Prostate gland (tissue), 2 donors: ENCODE data around the gene MGAT5. TPM values are rescaled to one million over a fixed set of nuclear protein-coding genes. Genes with fewer than 3 reads are reported as not detected.

Experiments
- DNase-seq: peaks from one replicate; pipeline ENCODE4 v3.0.0-alpha.2; 2019; ENCODE audit warnings: low spot score
- H3K27ac ChIP-seq, 2 donors: fragments of 200-600 bp; sonication (generic); 2 replicates each; pipeline ENCODE4 v1.5.1; 2017 to 2019
- H3K27me3 ChIP-seq: fragments of 200-600 bp; sonication (generic); replicated peaks from 2 replicates; pipeline ENCODE4 v1.5.1; 2019; ENCODE audit not compliant: insufficient read depth
- H3K36me3 ChIP-seq, 2 donors: fragments of 200-600 bp; sonication (generic); 1 replicate in 1 of 2; 2 replicates in 1 of 2; pipeline versions ENCODE4 v1.5.1 to v1.8.1; 2017 to 2019
- H3K4me1 ChIP-seq: fragments of 200-600 bp; sonication (generic); replicated peaks from 2 replicates; pipeline ENCODE4 v1.5.1; 2019
- H3K4me3 ChIP-seq, 2 donors: fragments of 200-600 bp; sonication (generic); 2 replicates each; pipeline ENCODE4 v1.5.1; 2017 to 2019
- H3K9me3 ChIP-seq: fragments of 200-600 bp; sonication (generic); 2 replicates; pipeline ENCODE4 v1.5.1; 2017
- CTCF ChIP-seq, 4 experiments: fragments of 200-600 bp in 2 of 4; fragments of 450-650 bp in 2 of 4; sonication (generic) in 2 of 4; IDR thresholded peaks; 1 replicate in 3 of 4; 2 replicates in 1 of 4; pipeline ENCODE4 v1.5.1; 2016 to 2019; ENCODE audit warnings: antibody characterized with exemption in 4 of 4, mild to moderate bottlenecking in 2 of 4, moderate library complexity in 2 of 4
- POLR2A ChIP-seq: fragments of 450-650 bp; IDR thresholded peaks from one replicate; pipeline ENCODE4 v1.6.1; 2016; ENCODE audit warnings: antibody characterized with exemption, mild to moderate bottlenecking
- POLR2AphosphoS5 ChIP-seq: sonication (generic); formaldehyde crosslinking; IDR thresholded peaks from one replicate; pipeline ENCODE4 v1.6.1; 2017; ENCODE audit warnings: antibody characterized with exemption
- WGBS: methylation state at CpG from one replicate; pipeline ENCODE4 v1.1.5; 2018; 5-methylcytosine and 5-hydroxymethylcytosine counted together
- intact Hi-C: fragments of 100-400 bp; cut with DNase I; formaldehyde crosslinking; loops from one replicate; pipeline ENCODE4 v1.14.2; 2022
- total RNA-seq, 2 donors: library from RNA; depleted of rRNA; stranded (reverse); fragments of >200 nt; gene quantifications; one replicate each; pipeline ENCODE4 v1.1.0, GENCODE V29; 2016

Gene MGAT5
- total RNA-seq, 2 donors from 2014 or later, result 20.1 to 83.2 TPM

- Histone ChIP-seq H3K27ac (no peak overlapping the region), H3K9me3 (no peaks in the 10 kb centered on the region), H3K4me1 (no peaks in the 10 kb centered on the region), H3K36me3 (no peaks in the 10 kb centered on the region), H3K27me3 (no peaks in the 10 kb centered on the region), H3K4me3 (no peak overlapping the region)
- TF ChIP-seq POLR2AphosphoS5, result no peak
- TF ChIP-seq CTCF (IDR thresholded peaks at IDR 0.05), result no peak
- no peak for TF ChIP-seq POLR2A
- WGBS, result 74% methylated on average over 6 of the region's 6 CpGs
- intact Hi-C loops, result no loop called here
- no peak for DNase-seq
These were observed 172.0 kb downstream of the MGAT5 start for GRCh38 chr2:134425724-134426496.

- H3K27me3 ChIP-seq, result no peaks in the 10 kb centered on the region
- intact Hi-C loops, result no loop called here
- H3K9me3 ChIP-seq, result no peaks in the 10 kb centered on the region
- WGBS, result 69% methylated on average over 3 of the region's 3 CpGs
- no peak overlapping the region for H3K4me3 ChIP-seq
- no peaks in the 10 kb centered on the region for H3K36me3 ChIP-seq
- no peak for DNase-seq
- H3K27ac ChIP-seq, result no peak overlapping the region
- H3K4me1 ChIP-seq, result no peaks in the 10 kb centered on the region
- TF ChIP-seq POLR2A, result no peak
- no peak for TF ChIP-seq CTCF (IDR thresholded peaks at IDR 0.05)
- TF ChIP-seq POLR2AphosphoS5, result no peak
These were observed 172.8 kb downstream of the MGAT5 start for GRCh38 chr2:134426721-134427120.

- no peak for TF ChIP-seq POLR2AphosphoS5
- TF ChIP-seq POLR2A, result no peak
- Histone ChIP-seq H3K9me3 (no peaks in the 10 kb centered on the region), H3K27me3 (no peaks in the 10 kb centered on the region), H3K27ac (no peak overlapping the region), H3K36me3 (no peaks in the 10 kb centered on the region), H3K4me3 (no peak overlapping the region), H3K4me1 (no peaks in the 10 kb centered on the region)
- 72% methylated on average over 4 of the region's 4 CpGs for WGBS
- intact Hi-C loops, result no loop called here
- no peak for DNase-seq
These were observed 176.0 kb downstream of the MGAT5 start for GRCh38 chr2:134429886-134430285.

GRCh38 chr2:134431838-134432434, 178.1 kb downstream of the MGAT5 start:
- Histone ChIP-seq H3K27me3 (no peaks in the 10 kb centered on the region), H3K4me1 (no peaks in the 10 kb centered on the region), H3K4me3 (no peak overlapping the region), H3K27ac (no peak overlapping the region), H3K36me3 (no peaks in the 10 kb centered on the region), H3K9me3 (no peaks in the 10 kb centered on the region)
- DNase-seq, result no peak
- 67% methylated on average over 2 of the region's 2 CpGs for WGBS
- intact Hi-C loops, result no loop called here
- TF ChIP-seq POLR2AphosphoS5, result no peak
- no peak for TF ChIP-seq POLR2A
- TF ChIP-seq CTCF (IDR thresholded peaks at IDR 0.05), result no peak

- intact Hi-C loops, result no loop called here
- 99% methylated on average over 3 of the region's 3 CpGs for WGBS
- H3K9me3 ChIP-seq, result no peaks in the 10 kb centered on the region
- H3K4me1 ChIP-seq, result no peaks in the 10 kb centered on the region
- no peak overlapping the region for H3K27ac ChIP-seq
- no peaks in the 10 kb centered on the region for H3K36me3 ChIP-seq
- no peak overlapping the region for H3K4me3 ChIP-seq
- no peak for DNase-seq
- no peak for TF ChIP-seq POLR2A
- H3K27me3 ChIP-seq, result no peaks in the 10 kb centered on the region
These were observed 178.6 kb downstream of the MGAT5 start for GRCh38 chr2:134432435-134432883.
